ENCODE results near the gene C1QC.

GRCh38 chr1:22619252-22619651, 24.2 kb upstream of the C1QC start:
- TF ChIP-seq, protein P1, sequence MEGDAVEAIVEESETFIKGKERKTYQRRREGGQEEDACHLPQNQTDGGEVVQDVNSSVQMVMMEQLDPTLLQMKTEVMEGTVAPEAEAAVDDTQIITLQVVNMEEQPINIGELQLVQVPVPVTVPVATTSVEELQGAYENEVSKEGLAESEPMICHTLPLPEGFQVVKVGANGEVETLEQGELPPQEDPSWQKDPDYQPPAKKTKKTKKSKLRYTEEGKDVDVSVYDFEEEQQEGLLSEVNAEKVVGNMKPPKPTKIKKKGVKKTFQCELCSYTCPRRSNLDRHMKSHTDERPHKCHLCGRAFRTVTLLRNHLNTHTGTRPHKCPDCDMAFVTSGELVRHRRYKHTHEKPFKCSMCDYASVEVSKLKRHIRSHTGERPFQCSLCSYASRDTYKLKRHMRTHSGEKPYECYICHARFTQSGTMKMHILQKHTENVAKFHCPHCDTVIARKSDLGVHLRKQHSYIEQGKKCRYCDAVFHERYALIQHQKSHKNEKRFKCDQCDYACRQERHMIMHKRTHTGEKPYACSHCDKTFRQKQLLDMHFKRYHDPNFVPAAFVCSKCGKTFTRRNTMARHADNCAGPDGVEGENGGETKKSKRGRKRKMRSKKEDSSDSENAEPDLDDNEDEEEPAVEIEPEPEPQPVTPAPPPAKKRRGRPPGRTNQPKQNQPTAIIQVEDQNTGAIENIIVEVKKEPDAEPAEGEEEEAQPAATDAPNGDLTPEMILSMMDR (IDR thresholded peaks at IDR 0.05), result no peak
- no peak for TF ChIP-seq POLR2A (IDR thresholded peaks at IDR 0.05)
